G401.6 (cell line): ENCODE data around the gene LRP3.
"Not testable (repeated sequence)": the region's sequence is repeated elsewhere in the genome, so short reads cannot be mapped to it uniquely, and the experiment has no call there.

Experiments used
- FAIRE-seq: peaks from 2 replicates; lab custom pipeline; 2012; peaks lifted over from hg19 to GRCh38; lab: Jason Lieb, UNC

Gene LRP3

GRCh38 chr19:33217881-33218280 is 23.8 kb downstream of the LRP3 start:
- FAIRE-seq: no peak

GRCh38 chr19:33219261-33219815 is 25.2 kb downstream of the LRP3 start:
- no peak for FAIRE-seq

GRCh38 chr19:33220115-33220514 is 26.0 kb downstream of the LRP3 start:
- FAIRE-seq: no peak

GRCh38 chr19:33220735-33221134 is 26.6 kb downstream of the LRP3 start:
- no peak for FAIRE-seq

GRCh38 chr19:33221638-33222037 is 27.5 kb downstream of the LRP3 start:
- no peak for FAIRE-seq

GRCh38 chr19:33222255-33222654 is 28.1 kb downstream of the LRP3 start:
- FAIRE-seq: not testable (repeated sequence)

- no peak for FAIRE-seq
Observed at GRCh38 chr19:33224694-33225457, 30.7 kb downstream of the LRP3 start.

GRCh38 chr19:33225458-33225926 is 31.4 kb downstream of the LRP3 start, which contains the start of gene SLC7A10:
Gene SLC7A10, minus strand, starts transcription at chr19:33225850. Its CDS starts 147 bp downstream, at chr19:33225703.
- FAIRE-seq: no peak

- FAIRE-seq: no peak
Observed at GRCh38 chr19:33226550-33227241, 32.6 kb downstream of the LRP3 start.

GRCh38 chr19:33227242-33227650 is 33.1 kb downstream of the LRP3 start:
- FAIRE-seq: no peak

GRCh38 chr19:33227870-33228599 is 33.9 kb downstream of the LRP3 start:
- no peak for FAIRE-seq

- no peak for FAIRE-seq
Observed at GRCh38 chr19:33229962-33230361, 35.8 kb downstream of the LRP3 start.

- no peak for FAIRE-seq
Observed at GRCh38 chr19:33231511-33231910, 37.4 kb downstream of the LRP3 start.

- no peak for FAIRE-seq
Observed at GRCh38 chr19:33232656-33233055, 38.5 kb downstream of the LRP3 start.

- no peak for FAIRE-seq
Observed at GRCh38 chr19:33233056-33233873, 39.1 kb downstream of the LRP3 start.

GRCh38 chr19:33234092-33234491 is 40.0 kb downstream of the LRP3 start:
- FAIRE-seq: no peak

- FAIRE-seq: no peak
Observed at GRCh38 chr19:33234736-33235135, 40.6 kb downstream of the LRP3 start.

- FAIRE-seq: no peak
Observed at GRCh38 chr19:33235269-33235995, 41.3 kb downstream of the LRP3 start.

- no peak for FAIRE-seq
Observed at GRCh38 chr19:33235996-33236350, 41.8 kb downstream of the LRP3 start.

GRCh38 chr19:33236696-33237390 is 42.7 kb downstream of the LRP3 start:
- FAIRE-seq: no peak
